SU-DHL-6 (cell line): ENCODE measurements around the gene CHCHD3.

Source experiments
- CTCF ChIP-seq: fragments of 200-600 bp; sonication (generic); IDR thresholded peaks from one replicate; pipeline ENCODE4 v1.5.1; 2017; ENCODE audit warnings: antibody characterized with exemption, mild to moderate bottlenecking, low read length, moderate library complexity; ENCODE audit not compliant: insufficient read depth, poor library complexity, severe bottlenecking
- EZH2phosphoT487 ChIP-seq: fragments of 200-600 bp; sonication (generic), shearing (Covaris generic); conservative IDR thresholded peaks from 2 replicates; pipeline ENCODE4 v1.6.1; 2018; ENCODE audit warnings: mild to moderate bottlenecking, antibody characterized with exemption, low read length, moderate library complexity, mixed read lengths

- TF ChIP-seq CTCF: no peak
- TF ChIP-seq EZH2phosphoT487: no peak
Measured at GRCh38 chr7:132757783-132758182, 324.1 kb downstream of the CHCHD3 start.
